Measurements from ENCODE around the gene KCNH6.

Gene KCNH6

GRCh38 chr17:63529711-63530556, 6.8 kb downstream of the KCNH6 start:
- Mint-ChIP-seq H3K27me3 (ENCODE audit: low read depth) (peaks cover 25% of the 10 kb centered on the region), H3K4me3 (no peak overlapping the region), H3K4me1 (no peaks in the 10 kb centered on the region), H3K36me3 (ENCODE audit: low read depth) (no peaks in the 10 kb centered on the region), H3K27ac (no peak overlapping the region), H3K9me3 (no peaks in the 10 kb centered on the region)
- no peak for TF ChIP-seq CTCF (IDR thresholded peaks at IDR 0.05; ENCODE audit: unreplicated experiment in 3 of 3)

DNA sequence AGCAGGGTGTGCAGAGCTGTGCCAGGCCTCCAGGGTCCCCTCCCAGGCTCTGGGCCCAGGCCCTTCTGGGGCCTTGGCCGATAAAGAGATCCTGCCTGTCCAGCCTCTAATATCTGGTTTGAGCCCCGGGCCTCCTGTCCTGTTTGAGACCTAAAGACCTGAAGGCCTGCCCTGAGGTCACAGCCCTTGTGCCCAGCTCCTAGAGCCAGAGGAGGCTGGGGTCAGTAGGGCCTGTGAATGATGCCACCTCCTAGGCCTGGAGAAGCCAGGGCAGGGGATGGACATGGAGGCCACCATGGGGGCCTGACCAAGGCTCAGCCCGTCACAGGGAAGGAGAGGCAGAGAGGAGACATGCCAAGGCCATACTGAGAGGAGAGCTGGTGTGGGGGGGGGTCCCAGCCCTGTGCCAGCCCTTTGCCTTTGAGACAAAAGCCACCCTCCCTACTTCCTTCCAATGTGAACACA, 7.4 kb downstream of the KCNH6 start:
- no peaks in the 10 kb centered on the region for H3K4me1 Mint-ChIP-seq
- no peak for TF ChIP-seq CTCF (IDR thresholded peaks at IDR 0.05; ENCODE audit: unreplicated experiment in 3 of 3)
- H3K27me3 Mint-ChIP-seq (ENCODE audit: low read depth): peaks cover 19% of the 10 kb centered on the region
- H3K4me3 Mint-ChIP-seq: no peak overlapping the region
- no peaks in the 10 kb centered on the region for H3K36me3 Mint-ChIP-seq (ENCODE audit: low read depth)
- H3K27ac Mint-ChIP-seq: no peak overlapping the region
- H3K9me3 Mint-ChIP-seq: no peaks in the 10 kb centered on the region

DNA sequence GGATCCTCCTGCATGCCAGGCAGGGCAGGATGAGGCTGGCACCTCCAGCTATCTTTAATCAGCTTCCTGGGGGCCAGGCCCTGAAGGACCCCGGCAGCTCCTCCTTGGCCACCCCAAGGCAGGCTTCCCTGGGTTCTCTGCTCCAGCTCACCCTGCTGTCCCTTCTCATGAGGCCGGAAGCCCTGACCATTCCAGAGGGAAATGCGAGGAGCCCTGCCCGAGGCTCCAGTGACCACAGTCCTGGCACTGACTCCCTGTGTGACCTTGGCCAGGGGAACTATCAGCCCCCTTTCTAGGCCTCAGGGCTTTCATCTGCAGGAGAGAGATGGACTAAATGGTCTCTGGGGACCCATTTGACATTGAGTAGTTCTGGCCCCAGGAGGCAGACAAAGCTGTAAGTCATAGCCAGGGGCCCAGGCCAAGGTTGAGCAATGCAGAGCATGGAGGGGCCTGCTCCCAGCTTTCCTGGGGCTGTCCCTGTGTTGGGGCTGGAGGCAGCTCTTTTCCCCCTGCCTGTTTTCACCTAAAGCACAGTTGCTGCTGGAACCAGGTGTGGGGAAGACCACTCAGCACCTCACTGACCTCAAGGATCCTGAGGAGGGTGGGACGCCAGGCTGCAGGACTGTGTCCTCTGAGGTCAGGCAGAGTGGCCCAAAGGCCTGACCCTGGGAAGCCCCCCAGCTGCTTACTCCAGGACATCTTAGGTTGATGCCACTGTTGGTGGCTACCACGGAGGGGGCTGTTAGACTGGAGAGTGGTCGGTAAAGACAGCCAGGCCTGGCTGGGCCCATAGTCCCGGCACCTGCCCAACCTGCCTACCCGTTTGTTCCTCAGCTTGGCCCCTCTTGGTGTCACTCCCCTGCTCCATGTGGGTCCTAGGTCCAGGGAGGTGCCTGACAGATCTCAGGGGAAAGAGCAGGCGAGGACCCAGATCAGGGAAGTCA, 8.1 kb downstream of the KCNH6 start:
- no peak for TF ChIP-seq CTCF (IDR thresholded peaks at IDR 0.05; ENCODE audit: unreplicated experiment in 3 of 3)
- Mint-ChIP-seq H3K36me3 (ENCODE audit: low read depth) (no peaks in the 10 kb centered on the region), H3K27ac (no peak overlapping the region), H3K27me3 (ENCODE audit: low read depth) (peaks cover 13% of the 10 kb centered on the region), H3K4me3 (no peak overlapping the region), H3K9me3 (no peaks in the 10 kb centered on the region), H3K4me1 (no peaks in the 10 kb centered on the region)

- peaks cover 14% of the 10 kb centered on the region for H3K27me3 Mint-ChIP-seq (ENCODE audit: low read depth)
- no peak overlapping the region for H3K27ac Mint-ChIP-seq
- H3K36me3 Mint-ChIP-seq (ENCODE audit: low read depth): no peaks in the 10 kb centered on the region
- no peak for TF ChIP-seq CTCF (IDR thresholded peaks at IDR 0.05; ENCODE audit: unreplicated experiment in 3 of 3)
- H3K4me1 Mint-ChIP-seq: no peaks in the 10 kb centered on the region
- H3K4me3 Mint-ChIP-seq: no peak overlapping the region
- H3K9me3 Mint-ChIP-seq: no peaks in the 10 kb centered on the region
Measured at GRCh38 chr17:63533433-63534077, 10.4 kb downstream of the KCNH6 start.

GRCh38 chr17:63534078-63534570, 11.0 kb downstream of the KCNH6 start:
- no peaks in the 10 kb centered on the region for H3K4me1 Mint-ChIP-seq
- no peak overlapping the region for H3K27ac Mint-ChIP-seq
- TF ChIP-seq CTCF (IDR thresholded peaks at IDR 0.05; ENCODE audit: unreplicated experiment in 3 of 3): no peak
- H3K36me3 Mint-ChIP-seq (ENCODE audit: low read depth): no peaks in the 10 kb centered on the region
- no peak overlapping the region for H3K4me3 Mint-ChIP-seq
- peaks cover 16% of the 10 kb centered on the region for H3K27me3 Mint-ChIP-seq (ENCODE audit: low read depth)
- H3K9me3 Mint-ChIP-seq: no peaks in the 10 kb centered on the region
